Neural cell (in vitro differentiated cells): ENCODE data around the gene CFTR.

ENCODE experiments used
- EP300 ChIP-seq: fragments of 450-650 bp; conservative IDR thresholded peaks from 2 replicates; pipeline ENCODE4 v1.6.1; 2014; ENCODE audit warnings: antibody characterized with exemption, mild to moderate bottlenecking, moderate library complexity; ENCODE audit not compliant: poor library complexity, severe bottlenecking
- EZH2 ChIP-seq: fragments of 200-600, 300-800 bp; shearing (Covaris generic), sonication (generic); IDR thresholded peaks from 2 replicates; pipeline ENCODE4 v1.6.1; 2014; ENCODE audit warnings: antibody characterized with exemption, low read length, borderline replicate concordance, mild to moderate bottlenecking; ENCODE audit not compliant: insufficient read depth, poor library complexity, severe bottlenecking
- MXI1 ChIP-seq: fragments of 450-650 bp; conservative IDR thresholded peaks from 2 replicates; pipeline ENCODE4 v1.6.1; 2014; ENCODE audit warnings: antibody characterized with exemption, mild to moderate bottlenecking; ENCODE audit not compliant: poor library complexity, severe bottlenecking
- POLR2AphosphoS5 ChIP-seq: IDR thresholded peaks from 2 replicates; pipeline ENCODE4 v1.6.1; 2012
- RAD21 ChIP-seq: fragments of 450-650 bp; conservative IDR thresholded peaks from 2 replicates; pipeline ENCODE4 v1.6.1; 2014; ENCODE audit warnings: antibody characterized with exemption, mild to moderate bottlenecking, moderate library complexity
- SMC3 ChIP-seq: fragments of 450-650 bp; conservative IDR thresholded peaks from 2 replicates; pipeline ENCODE4 v1.6.1; 2014; ENCODE audit warnings: antibody characterized with exemption, mild to moderate bottlenecking, moderate library complexity; ENCODE audit not compliant: poor library complexity
- TAF1 ChIP-seq: IDR thresholded peaks from 2 replicates; pipeline ENCODE4 v1.6.1; 2012; ENCODE audit warnings: low read depth
- TF ChIP-seq, protein P1 (sequence below): fragments of 450-650 bp; IDR thresholded peaks from 2 replicates; pipeline ENCODE4 v1.5.1; 2014; ENCODE audit warnings: antibody characterized with exemption, mild to moderate bottlenecking, moderate library complexity; ENCODE audit not compliant: poor library complexity, severe bottlenecking
- TF ChIP-seq, protein P2 (sequence below): IDR thresholded peaks from 2 replicates; pipeline ENCODE4 v1.6.1; 2012; ENCODE audit warnings: borderline replicate concordance

- TF ChIP-seq, protein P1, sequence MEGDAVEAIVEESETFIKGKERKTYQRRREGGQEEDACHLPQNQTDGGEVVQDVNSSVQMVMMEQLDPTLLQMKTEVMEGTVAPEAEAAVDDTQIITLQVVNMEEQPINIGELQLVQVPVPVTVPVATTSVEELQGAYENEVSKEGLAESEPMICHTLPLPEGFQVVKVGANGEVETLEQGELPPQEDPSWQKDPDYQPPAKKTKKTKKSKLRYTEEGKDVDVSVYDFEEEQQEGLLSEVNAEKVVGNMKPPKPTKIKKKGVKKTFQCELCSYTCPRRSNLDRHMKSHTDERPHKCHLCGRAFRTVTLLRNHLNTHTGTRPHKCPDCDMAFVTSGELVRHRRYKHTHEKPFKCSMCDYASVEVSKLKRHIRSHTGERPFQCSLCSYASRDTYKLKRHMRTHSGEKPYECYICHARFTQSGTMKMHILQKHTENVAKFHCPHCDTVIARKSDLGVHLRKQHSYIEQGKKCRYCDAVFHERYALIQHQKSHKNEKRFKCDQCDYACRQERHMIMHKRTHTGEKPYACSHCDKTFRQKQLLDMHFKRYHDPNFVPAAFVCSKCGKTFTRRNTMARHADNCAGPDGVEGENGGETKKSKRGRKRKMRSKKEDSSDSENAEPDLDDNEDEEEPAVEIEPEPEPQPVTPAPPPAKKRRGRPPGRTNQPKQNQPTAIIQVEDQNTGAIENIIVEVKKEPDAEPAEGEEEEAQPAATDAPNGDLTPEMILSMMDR = no peak
- TF ChIP-seq POLR2AphosphoS5 = no peak
- no peak for TF ChIP-seq EP300
- TF ChIP-seq RAD21 = no peak
- no peak for TF ChIP-seq MXI1
- TF ChIP-seq, protein P2, sequence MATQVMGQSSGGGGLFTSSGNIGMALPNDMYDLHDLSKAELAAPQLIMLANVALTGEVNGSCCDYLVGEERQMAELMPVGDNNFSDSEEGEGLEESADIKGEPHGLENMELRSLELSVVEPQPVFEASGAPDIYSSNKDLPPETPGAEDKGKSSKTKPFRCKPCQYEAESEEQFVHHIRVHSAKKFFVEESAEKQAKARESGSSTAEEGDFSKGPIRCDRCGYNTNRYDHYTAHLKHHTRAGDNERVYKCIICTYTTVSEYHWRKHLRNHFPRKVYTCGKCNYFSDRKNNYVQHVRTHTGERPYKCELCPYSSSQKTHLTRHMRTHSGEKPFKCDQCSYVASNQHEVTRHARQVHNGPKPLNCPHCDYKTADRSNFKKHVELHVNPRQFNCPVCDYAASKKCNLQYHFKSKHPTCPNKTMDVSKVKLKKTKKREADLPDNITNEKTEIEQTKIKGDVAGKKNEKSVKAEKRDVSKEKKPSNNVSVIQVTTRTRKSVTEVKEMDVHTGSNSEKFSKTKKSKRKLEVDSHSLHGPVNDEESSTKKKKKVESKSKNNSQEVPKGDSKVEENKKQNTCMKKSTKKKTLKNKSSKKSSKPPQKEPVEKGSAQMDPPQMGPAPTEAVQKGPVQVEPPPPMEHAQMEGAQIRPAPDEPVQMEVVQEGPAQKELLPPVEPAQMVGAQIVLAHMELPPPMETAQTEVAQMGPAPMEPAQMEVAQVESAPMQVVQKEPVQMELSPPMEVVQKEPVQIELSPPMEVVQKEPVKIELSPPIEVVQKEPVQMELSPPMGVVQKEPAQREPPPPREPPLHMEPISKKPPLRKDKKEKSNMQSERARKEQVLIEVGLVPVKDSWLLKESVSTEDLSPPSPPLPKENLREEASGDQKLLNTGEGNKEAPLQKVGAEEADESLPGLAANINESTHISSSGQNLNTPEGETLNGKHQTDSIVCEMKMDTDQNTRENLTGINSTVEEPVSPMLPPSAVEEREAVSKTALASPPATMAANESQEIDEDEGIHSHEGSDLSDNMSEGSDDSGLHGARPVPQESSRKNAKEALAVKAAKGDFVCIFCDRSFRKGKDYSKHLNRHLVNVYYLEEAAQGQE = no peak
- no peak for TF ChIP-seq EZH2
- TF ChIP-seq SMC3 = no peak
- TF ChIP-seq TAF1 = no peak
Observed at GRCh38 chr7:117485118-117485620, 5.3 kb downstream of the CFTR start.
